HL-60 (cell line): ENCODE results near the gene FAM13C.

Source experiments
- DNase-seq, 2 experiments: peaks; one replicate each; pipeline ENCODE4 v3.0.0-alpha.2; 2010 to 2020; ENCODE audit warnings: low read depth in 1 of 2, low spot score in 1 of 2
- H3K27ac ChIP-seq: fragments of 250-450 bp; sonication (Bioruptor Pico); replicated peaks from 2 replicates; pipeline ENCODE4 v1.5.1; 2020; ENCODE audit warnings: mild to moderate bottlenecking, moderate library complexity
- H3K27me3 ChIP-seq: fragments of 250-450 bp; sonication (Bioruptor Pico); 2 replicates; pipeline ENCODE4 v1.5.1; 2021; ENCODE audit warnings: mild to moderate bottlenecking, moderate library complexity; ENCODE audit not compliant: insufficient read depth, poor library complexity, severe bottlenecking
- H3K4me3 ChIP-seq: replicated peaks from 2 replicates; pipeline ENCODE4 v1.5.1; 2011; ENCODE audit warnings: mild to moderate bottlenecking, control low read depth, low read length; ENCODE audit not compliant: insufficient read depth
- CTCF ChIP-seq: IDR thresholded peaks from one replicate; pipeline ENCODE4 v1.5.1; 2011; ENCODE audit warnings: low read length, control low read depth, inconsistent platforms; ENCODE audit not compliant: insufficient read depth
- GABPA ChIP-seq: IDR thresholded peaks from 2 replicates; pipeline ENCODE4 v1.6.1; 2012; ENCODE audit warnings: low read depth
- POLR2AphosphoS5 ChIP-seq: IDR thresholded peaks from 2 replicates; pipeline ENCODE4 v1.6.1; 2012; ENCODE audit warnings: low read depth
- SPI1 ChIP-seq: IDR thresholded peaks from 2 replicates; pipeline ENCODE4 v1.6.1; 2012; ENCODE audit warnings: low read depth, mild to moderate bottlenecking, borderline replicate concordance
- TF ChIP-seq, protein P1 (sequence below): IDR thresholded peaks from 2 replicates; pipeline ENCODE4 v1.6.1; 2012; ENCODE audit warnings: low read depth; ENCODE audit not compliant: insufficient replicate concordance

Gene FAM13C

GRCh38 chr10:59265141-59265540 lies 97.2 kb downstream of the FAM13C start:
- DNase-seq, result no peak
- TF ChIP-seq, protein P1, sequence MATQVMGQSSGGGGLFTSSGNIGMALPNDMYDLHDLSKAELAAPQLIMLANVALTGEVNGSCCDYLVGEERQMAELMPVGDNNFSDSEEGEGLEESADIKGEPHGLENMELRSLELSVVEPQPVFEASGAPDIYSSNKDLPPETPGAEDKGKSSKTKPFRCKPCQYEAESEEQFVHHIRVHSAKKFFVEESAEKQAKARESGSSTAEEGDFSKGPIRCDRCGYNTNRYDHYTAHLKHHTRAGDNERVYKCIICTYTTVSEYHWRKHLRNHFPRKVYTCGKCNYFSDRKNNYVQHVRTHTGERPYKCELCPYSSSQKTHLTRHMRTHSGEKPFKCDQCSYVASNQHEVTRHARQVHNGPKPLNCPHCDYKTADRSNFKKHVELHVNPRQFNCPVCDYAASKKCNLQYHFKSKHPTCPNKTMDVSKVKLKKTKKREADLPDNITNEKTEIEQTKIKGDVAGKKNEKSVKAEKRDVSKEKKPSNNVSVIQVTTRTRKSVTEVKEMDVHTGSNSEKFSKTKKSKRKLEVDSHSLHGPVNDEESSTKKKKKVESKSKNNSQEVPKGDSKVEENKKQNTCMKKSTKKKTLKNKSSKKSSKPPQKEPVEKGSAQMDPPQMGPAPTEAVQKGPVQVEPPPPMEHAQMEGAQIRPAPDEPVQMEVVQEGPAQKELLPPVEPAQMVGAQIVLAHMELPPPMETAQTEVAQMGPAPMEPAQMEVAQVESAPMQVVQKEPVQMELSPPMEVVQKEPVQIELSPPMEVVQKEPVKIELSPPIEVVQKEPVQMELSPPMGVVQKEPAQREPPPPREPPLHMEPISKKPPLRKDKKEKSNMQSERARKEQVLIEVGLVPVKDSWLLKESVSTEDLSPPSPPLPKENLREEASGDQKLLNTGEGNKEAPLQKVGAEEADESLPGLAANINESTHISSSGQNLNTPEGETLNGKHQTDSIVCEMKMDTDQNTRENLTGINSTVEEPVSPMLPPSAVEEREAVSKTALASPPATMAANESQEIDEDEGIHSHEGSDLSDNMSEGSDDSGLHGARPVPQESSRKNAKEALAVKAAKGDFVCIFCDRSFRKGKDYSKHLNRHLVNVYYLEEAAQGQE, result peak; percentile 88
- TF ChIP-seq SPI1, result no peak
- no peak for TF ChIP-seq GABPA
- no peak for TF ChIP-seq POLR2AphosphoS5
- no peak overlapping the region for H3K27ac ChIP-seq
- no peak overlapping the region for H3K4me3 ChIP-seq
- no peaks in the 10 kb centered on the region for H3K27me3 ChIP-seq

DNA sequence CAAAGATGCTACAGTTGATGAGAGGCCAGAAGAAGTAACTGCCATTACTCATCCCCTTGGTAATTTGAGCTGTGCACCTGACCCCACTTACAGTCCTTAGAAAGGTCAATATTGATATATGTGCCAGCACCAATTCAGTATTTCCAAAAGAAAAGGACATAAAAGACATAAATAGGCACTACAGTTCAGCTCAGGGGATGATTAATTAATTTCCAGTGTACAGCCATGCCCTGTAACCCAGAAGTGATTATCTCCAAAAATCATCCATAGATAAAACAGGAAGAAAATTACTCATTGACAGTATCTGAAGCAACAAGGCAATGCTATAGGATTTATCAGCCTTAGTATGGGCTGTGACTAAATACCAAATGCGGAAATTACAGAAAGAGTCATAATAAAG lies 103.5 kb downstream of the FAM13C start:
- H3K27ac ChIP-seq, result no peak overlapping the region
- DNase-seq, result no peak

GRCh38 chr10:59257224-59257623 lies 105.1 kb downstream of the FAM13C start:
- TF ChIP-seq GABPA, result no peak
- TF ChIP-seq, protein P1, result no peak
- no peak overlapping the region for H3K4me3 ChIP-seq
- DNase-seq, result no peak
- H3K27me3 ChIP-seq, result no peaks in the 10 kb centered on the region
- no peak overlapping the region for H3K27ac ChIP-seq

More for the DNA sequence above, 103.5 kb downstream of the FAM13C start:
- H3K27me3 ChIP-seq, result no peaks in the 10 kb centered on the region
- TF ChIP-seq CTCF (no peak), GABPA (no peak), POLR2AphosphoS5 (no peak), SPI1 (no peak)
- TF ChIP-seq, protein P1, result no peak
- no peak overlapping the region for H3K4me3 ChIP-seq

DNA sequence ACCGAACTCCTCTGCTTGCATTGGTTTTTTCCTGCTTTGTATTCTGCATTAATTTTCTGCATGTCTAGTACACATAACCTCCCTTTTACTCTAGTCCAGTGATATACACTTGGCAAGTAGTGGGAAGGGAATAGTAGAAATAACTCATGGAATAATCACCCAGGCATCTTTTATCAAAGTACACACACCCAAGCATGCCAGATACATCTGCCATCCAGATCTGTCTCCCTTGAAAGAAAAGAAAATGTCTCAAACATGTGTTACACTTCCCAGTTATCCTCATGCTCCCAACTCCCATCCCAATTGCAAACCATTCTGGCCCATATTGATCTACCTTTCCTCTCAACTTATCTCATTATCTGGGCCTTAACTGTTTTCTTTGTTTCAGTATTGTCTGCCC lies 106.9 kb downstream of the FAM13C start:
- H3K4me3 ChIP-seq, result no peak overlapping the region
- no peaks in the 10 kb centered on the region for H3K27me3 ChIP-seq
- TF ChIP-seq, protein P1, result no peak
- TF ChIP-seq SPI1 (no peak), CTCF (no peak), GABPA (no peak), POLR2AphosphoS5 (no peak)
- no peak for DNase-seq
- no peak overlapping the region for H3K27ac ChIP-seq
